Skeletal muscle satellite cell (primary cell): ENCODE measurements around the gene LMX1A.

Experiments used
- H3K27me3 ChIP-seq: 2 replicates; pipeline ENCODE4 v1.7.0; 2013; ENCODE audit warnings: low read length; ENCODE audit not compliant: control insufficient read depth, insufficient read depth
- H3K36me3 ChIP-seq: 2 replicates; pipeline ENCODE4 v1.7.0; 2013; ENCODE audit warnings: mild to moderate bottlenecking, control low read depth, low read length; ENCODE audit not compliant: insufficient read depth
- H3K4me1 ChIP-seq: 2 replicates; pipeline ENCODE4 v1.7.0; 2013; ENCODE audit warnings: low read length; ENCODE audit not compliant: control insufficient read depth, insufficient read depth
- H3K4me2 ChIP-seq: 2 replicates; pipeline ENCODE4 v1.7.0; 2013; ENCODE audit warnings: mild to moderate bottlenecking, low read length
- H3K4me3 ChIP-seq: 2 replicates; pipeline ENCODE4 v1.7.0; 2013; ENCODE audit warnings: low read length
- H3K9ac ChIP-seq: 2 replicates; pipeline ENCODE4 v1.7.0; 2013; ENCODE audit warnings: mild to moderate bottlenecking, low read depth, low read length, moderate library complexity
- H3K9me3 ChIP-seq: replicated peaks from 2 replicates; pipeline ENCODE4 v1.7.0; 2013; ENCODE audit warnings: mild to moderate bottlenecking, control low read depth, low read length

LMX1A gene

GRCh38 chr1:165287781-165288180 lies 68.7 kb downstream of the LMX1A start:
- Histone ChIP-seq H3K36me3 (no peaks in the 10 kb centered on the region), H3K4me3 (no peak overlapping the region), H3K4me2 (no peak overlapping the region)

GRCh38 chr1:165287329-165287728 lies 69.2 kb downstream of the LMX1A start:
- Histone ChIP-seq H3K36me3 (no peaks in the 10 kb centered on the region), H3K4me3 (no peak overlapping the region), H3K4me2 (no peak overlapping the region), H3K27me3 (peaks cover 10% of the 10 kb centered on the region), H3K9me3 (no peaks in the 10 kb centered on the region), H3K9ac (no peak overlapping the region), H3K4me1 (no peaks in the 10 kb centered on the region)

More at GRCh38 chr1:165287781-165288180, 68.7 kb downstream of the LMX1A start:
- peaks cover 10% of the 10 kb centered on the region for H3K27me3 ChIP-seq
- H3K4me1 ChIP-seq, result no peaks in the 10 kb centered on the region
- H3K9ac ChIP-seq, result no peak overlapping the region
- no peaks in the 10 kb centered on the region for H3K9me3 ChIP-seq

- Histone ChIP-seq H3K4me2 (no peak overlapping the region), H3K4me1 (no peaks in the 10 kb centered on the region), H3K9me3 (no peaks in the 10 kb centered on the region), H3K9ac (no peak overlapping the region), H3K4me3 (no peak overlapping the region), H3K36me3 (no peaks in the 10 kb centered on the region), H3K27me3 (peaks cover 10% of the 10 kb centered on the region)
These were observed 72.1 kb downstream of the LMX1A start for GRCh38 chr1:165284454-165284853.

- no peaks in the 10 kb centered on the region for H3K36me3 ChIP-seq
- no peak overlapping the region for H3K4me3 ChIP-seq
- peaks cover 4% of the 10 kb centered on the region for H3K27me3 ChIP-seq
- H3K9me3 ChIP-seq, result no peaks in the 10 kb centered on the region
- no peaks in the 10 kb centered on the region for H3K4me1 ChIP-seq
- no peak overlapping the region for H3K4me2 ChIP-seq
- H3K9ac ChIP-seq, result no peak overlapping the region
These were observed 75.2 kb downstream of the LMX1A start for GRCh38 chr1:165281207-165281901.

GRCh38 chr1:165279882-165280281 lies 76.6 kb downstream of the LMX1A start:
- Histone ChIP-seq H3K27me3 (peaks cover 4% of the 10 kb centered on the region), H3K4me3 (no peak overlapping the region), H3K9ac (no peak overlapping the region), H3K9me3 (no peaks in the 10 kb centered on the region), H3K36me3 (no peaks in the 10 kb centered on the region), H3K4me2 (no peak overlapping the region), H3K4me1 (no peaks in the 10 kb centered on the region)

- H3K4me1 ChIP-seq, result no peaks in the 10 kb centered on the region
- H3K36me3 ChIP-seq, result no peaks in the 10 kb centered on the region
- H3K27me3 ChIP-seq, result no peaks in the 10 kb centered on the region
- no peaks in the 10 kb centered on the region for H3K9me3 ChIP-seq
- H3K4me3 ChIP-seq, result no peak overlapping the region
- H3K4me2 ChIP-seq, result no peak overlapping the region
- H3K9ac ChIP-seq, result no peak overlapping the region
These were observed 80.2 kb downstream of the LMX1A start for GRCh38 chr1:165276314-165276713.

- Histone ChIP-seq H3K4me3 (no peak overlapping the region), H3K9ac (no peak overlapping the region), H3K36me3 (no peaks in the 10 kb centered on the region), H3K4me2 (no peak overlapping the region), H3K9me3 (no peaks in the 10 kb centered on the region), H3K4me1 (no peaks in the 10 kb centered on the region), H3K27me3 (no peaks in the 10 kb centered on the region)
These were observed 91.2 kb downstream of the LMX1A start for GRCh38 chr1:165265196-165265838.

GRCh38 chr1:165259706-165260428 lies 96.6 kb downstream of the LMX1A start:
- Histone ChIP-seq H3K9ac (no peak overlapping the region), H3K27me3 (peaks cover 2% of the 10 kb centered on the region), H3K4me3 (no peak overlapping the region), H3K9me3 (no peaks in the 10 kb centered on the region), H3K36me3 (no peaks in the 10 kb centered on the region), H3K4me2 (no peak overlapping the region), H3K4me1 (no peaks in the 10 kb centered on the region)

- Histone ChIP-seq H3K4me1 (no peaks in the 10 kb centered on the region), H3K4me2 (no peak overlapping the region), H3K27me3 (peaks cover 2% of the 10 kb centered on the region), H3K9me3 (no peaks in the 10 kb centered on the region), H3K9ac (no peak overlapping the region), H3K4me3 (no peak overlapping the region), H3K36me3 (no peaks in the 10 kb centered on the region)
These were observed 97.3 kb downstream of the LMX1A start for GRCh38 chr1:165259236-165259635.

GRCh38 chr1:165257969-165258459 lies 98.5 kb downstream of the LMX1A start:
- no peak overlapping the region for H3K9ac ChIP-seq
- peaks cover 2% of the 10 kb centered on the region for H3K27me3 ChIP-seq
- H3K4me3 ChIP-seq, result no peak overlapping the region
- H3K4me1 ChIP-seq, result no peaks in the 10 kb centered on the region
- H3K9me3 ChIP-seq, result no peaks in the 10 kb centered on the region
- H3K36me3 ChIP-seq, result no peaks in the 10 kb centered on the region
- H3K4me2 ChIP-seq, result no peak overlapping the region

- Histone ChIP-seq H3K36me3 (no peaks in the 10 kb centered on the region), H3K27me3 (peaks cover 2% of the 10 kb centered on the region), H3K9me3 (no peaks in the 10 kb centered on the region), H3K4me2 (no peak overlapping the region), H3K9ac (no peak overlapping the region), H3K4me1 (no peaks in the 10 kb centered on the region), H3K4me3 (no peak overlapping the region)
These were observed 101.5 kb downstream of the LMX1A start for GRCh38 chr1:165254896-165255625.
